Natural killer cell treated with Interleukin-12 subunit alpha and Interleukin-12 subunit beta and Interleukin-15 and Interleukin-18, amount 100 ng/mL, for 72 hours (primary cell): ENCODE measurements around the gene EIF4E. TPM values are rescaled to one million over a fixed set of nuclear protein-coding genes. Genes with fewer than 3 reads are reported as not detected.
A peak's percentile ranks its signal among the peaks of the same experiment; 100 is the strongest.

ENCODE experiments used
- ATAC-seq, 2 donors: fragments of 150-1000 bp; cut with Tn5 transposase in 1 of 2; sonication (Bioruptor Pico), chemical (Tn5 transposase) in 1 of 2; 2 replicates each; pipeline ENCODE4 v1.10.0; 2021
- DNase-seq: peaks from one replicate; pipeline ENCODE4 v3.0.0; 2022; ENCODE audit warnings: low spot score
- H3K27ac Mint-ChIP-seq, 2 donors: 1 replicate in 1 of 2; 2 replicates in 1 of 2; pipeline ENCODE4 v1.8.0; 2022; ENCODE audit warnings: mixed read lengths in 2 of 2, mild to moderate bottlenecking in 1 of 2, moderate library complexity in 1 of 2
- H3K27me3 Mint-ChIP-seq, 2 donors: 1 replicate in 1 of 2; 2 replicates in 1 of 2; pipeline ENCODE4 v1.8.0; 2022; ENCODE audit warnings: mixed read lengths in 2 of 2
- H3K36me3 Mint-ChIP-seq: one replicate; pipeline ENCODE4 v1.8.0; 2022; ENCODE audit warnings: mixed read lengths
- H3K4me1 Mint-ChIP-seq, 2 donors: 1 replicate in 1 of 2; 2 replicates in 1 of 2; pipeline ENCODE4 v1.8.0; 2022; ENCODE audit warnings: low read depth in 2 of 2, mixed read lengths in 2 of 2, mild to moderate bottlenecking in 1 of 2
- H3K4me3 Mint-ChIP-seq: one replicate; pipeline ENCODE4 v1.8.0; 2022; ENCODE audit warnings: mixed read lengths
- H3K9me3 Mint-ChIP-seq: 2 replicates; pipeline ENCODE4 v1.8.0; 2022; ENCODE audit warnings: mixed read lengths
- total RNA-seq, 2 donors: library from RNA; stranded (reverse); gene quantifications; one replicate each; pipeline ENCODE4 v1.2.3, GENCODE V29; 2022

EIF4E gene
- 100 to 1,000 TPM; 106 to 107 TPM for total RNA-seq

- Mint-ChIP-seq H3K4me1 (peaks cover 21 to 27% of the 10 kb centered on the region in 2 donors), H3K36me3 (peaks cover 4% of the 10 kb centered on the region), H3K27ac (peak within 1 kb of the TSS; percentile 98 to 99), H3K27me3 (no peaks in the 10 kb centered on the region), H3K9me3 (no peaks in the 10 kb centered on the region), H3K4me3 (peak within 1 kb of the TSS; percentile 99)
- peak; percentile 86 to 90 for ATAC-seq
- DNase-seq = peak; percentile 98
Observed at GRCh38 chr4:98928505-98929340, at the start of gene EIF4E. TSS of gene EIF4E (minus strand) at chr4:98929133. CDS start at chr4:98929112, 21 bp downstream.

- Mint-ChIP-seq H3K36me3 (no peaks in the 10 kb centered on the region), H3K27me3 (peaks cover 8 to 13% of the 10 kb centered on the region in 2 donors)
- ATAC-seq = no peak
Observed at GRCh38 chr4:98977557-98977956, 48.6 kb upstream of the EIF4E start.

GRCh38 chr4:98976716-98977115 is 47.8 kb upstream of the EIF4E start:
- H3K27me3 Mint-ChIP-seq = peaks cover 8 to 13% of the 10 kb centered on the region in 2 donors
- H3K36me3 Mint-ChIP-seq = no peaks in the 10 kb centered on the region
- no peaks in the 10 kb centered on the region for H3K4me1 Mint-ChIP-seq
- H3K9me3 Mint-ChIP-seq = no peaks in the 10 kb centered on the region
- DNase-seq = no peak
- H3K4me3 Mint-ChIP-seq = no peak overlapping the region
- ATAC-seq = no peak
- no peak overlapping the region for H3K27ac Mint-ChIP-seq

More at GRCh38 chr4:98977557-98977956, 48.6 kb upstream of the EIF4E start:
- H3K27ac Mint-ChIP-seq = no peak overlapping the region
- no peak for DNase-seq
- H3K4me1 Mint-ChIP-seq = no peaks in the 10 kb centered on the region
- no peaks in the 10 kb centered on the region for H3K9me3 Mint-ChIP-seq
- no peak overlapping the region for H3K4me3 Mint-ChIP-seq

GRCh38 chr4:98969878-98970785 is 41.2 kb upstream of the EIF4E start:
- Mint-ChIP-seq H3K27ac (no peak overlapping the region), H3K36me3 (no peaks in the 10 kb centered on the region), H3K4me1 (no peaks in the 10 kb centered on the region), H3K9me3 (no peaks in the 10 kb centered on the region), H3K4me3 (no peak overlapping the region), H3K27me3 (peaks cover 14 to 18% of the 10 kb centered on the region in 2 donors)
- DNase-seq (no peak), ATAC-seq (no peak)

- no peak overlapping the region for H3K4me3 Mint-ChIP-seq
- H3K27ac Mint-ChIP-seq = no peak overlapping the region
- H3K36me3 Mint-ChIP-seq = no peaks in the 10 kb centered on the region
- ATAC-seq = no peak
- no peaks in the 10 kb centered on the region for H3K9me3 Mint-ChIP-seq
- H3K27me3 Mint-ChIP-seq = peaks cover 14 to 15% of the 10 kb centered on the region in 2 donors
- H3K4me1 Mint-ChIP-seq = no peaks in the 10 kb centered on the region
- DNase-seq = no peak
Observed at GRCh38 chr4:98967786-98968329, 38.9 kb upstream of the EIF4E start.

GRCh38 chr4:98966926-98967325 is 38.0 kb upstream of the EIF4E start:
- no peak for ATAC-seq

GRCh38 chr4:98963538-98964433 is 34.9 kb upstream of the EIF4E start:
- no peak for ATAC-seq
- peaks cover 7% of the 10 kb centered on the region in 2 donors for H3K27me3 Mint-ChIP-seq
- H3K4me3 Mint-ChIP-seq = no peak overlapping the region

More at GRCh38 chr4:98966926-98967325, 38.0 kb upstream of the EIF4E start:
- H3K27me3 Mint-ChIP-seq = peaks cover 14% of the 10 kb centered on the region in 2 donors
- DNase-seq = no peak
- no peaks in the 10 kb centered on the region for H3K4me1 Mint-ChIP-seq
- H3K36me3 Mint-ChIP-seq = no peaks in the 10 kb centered on the region
- H3K4me3 Mint-ChIP-seq = no peak overlapping the region
- no peak overlapping the region for H3K27ac Mint-ChIP-seq
- H3K9me3 Mint-ChIP-seq = no peaks in the 10 kb centered on the region

GRCh38 chr4:98961770-98962169 is 32.8 kb upstream of the EIF4E start:
- ATAC-seq (no peak), DNase-seq (no peak)
- Mint-ChIP-seq H3K9me3 (no peaks in the 10 kb centered on the region), H3K36me3 (no peaks in the 10 kb centered on the region), H3K4me1 (no peaks in the 10 kb centered on the region), H3K27ac (no peak overlapping the region), H3K4me3 (no peak overlapping the region), H3K27me3 (peaks cover 7% of the 10 kb centered on the region in 2 donors)

More at GRCh38 chr4:98963538-98964433, 34.9 kb upstream of the EIF4E start:
- no peaks in the 10 kb centered on the region for H3K9me3 Mint-ChIP-seq
- no peaks in the 10 kb centered on the region for H3K36me3 Mint-ChIP-seq
- H3K27ac Mint-ChIP-seq = no peak overlapping the region
- no peak for DNase-seq
- H3K4me1 Mint-ChIP-seq = no peaks in the 10 kb centered on the region

- Mint-ChIP-seq H3K9me3 (no peaks in the 10 kb centered on the region), H3K27me3 (peaks cover 11 to 22% of the 10 kb centered on the region in 2 donors), H3K27ac (no peak overlapping the region), H3K4me1 (no peaks in the 10 kb centered on the region), H3K36me3 (no peaks in the 10 kb centered on the region), H3K4me3 (no peak overlapping the region)
- ATAC-seq (no peak), DNase-seq (no peak)
Observed at GRCh38 chr4:98959411-98959810, 30.5 kb upstream of the EIF4E start.

- Mint-ChIP-seq H3K27ac (no peak overlapping the region), H3K4me3 (no peak overlapping the region), H3K9me3 (no peaks in the 10 kb centered on the region), H3K27me3 (peaks cover 11 to 22% of the 10 kb centered on the region in 2 donors), H3K36me3 (no peaks in the 10 kb centered on the region), H3K4me1 (no peaks in the 10 kb centered on the region)
- DNase-seq (no peak), ATAC-seq (no peak)
Observed at GRCh38 chr4:98958065-98958464, 29.1 kb upstream of the EIF4E start.

- H3K4me3 Mint-ChIP-seq = no peak overlapping the region
Observed at GRCh38 chr4:98955229-98955628, 26.3 kb upstream of the EIF4E start.

GRCh38 chr4:98951710-98952109 is 22.8 kb upstream of the EIF4E start:
- no peak overlapping the region for H3K4me3 Mint-ChIP-seq
- DNase-seq (no peak), ATAC-seq (no peak)
- no peak overlapping the region for H3K27ac Mint-ChIP-seq
- H3K36me3 Mint-ChIP-seq = no peaks in the 10 kb centered on the region
- H3K9me3 Mint-ChIP-seq = no peaks in the 10 kb centered on the region
- H3K4me1 Mint-ChIP-seq = no peaks in the 10 kb centered on the region
- peaks cover 11 to 15% of the 10 kb centered on the region in 2 donors for H3K27me3 Mint-ChIP-seq

More at GRCh38 chr4:98955229-98955628, 26.3 kb upstream of the EIF4E start:
- ATAC-seq (no peak), DNase-seq (no peak)
- Mint-ChIP-seq H3K27ac (no peak overlapping the region), H3K36me3 (no peaks in the 10 kb centered on the region), H3K9me3 (no peaks in the 10 kb centered on the region), H3K4me1 (no peaks in the 10 kb centered on the region), H3K27me3 (peaks cover 11 to 22% of the 10 kb centered on the region in 2 donors)

GRCh38 chr4:98950925-98951324 is 22.0 kb upstream of the EIF4E start:
- Mint-ChIP-seq H3K9me3 (no peaks in the 10 kb centered on the region), H3K27ac (no peak overlapping the region), H3K27me3 (peaks cover 11 to 12% of the 10 kb centered on the region in 2 donors), H3K4me1 (no peaks in the 10 kb centered on the region), H3K36me3 (no peaks in the 10 kb centered on the region), H3K4me3 (no peak overlapping the region)
- no peak for ATAC-seq
- DNase-seq = no peak
